Suprapubic skin (tissue), 4 donors: ENCODE data around the gene ART1.

Source experiments
- CTCF ChIP-seq, 2 donors: fragments of 200-600 bp in 1 of 2; fragments of 450-650 bp in 1 of 2; sonication (generic) in 1 of 2; IDR thresholded peaks; one replicate each; pipeline ENCODE4 v1.5.1; 2016 to 2019; ENCODE audit warnings: antibody characterized with exemption in 2 of 2, mild to moderate bottlenecking in 1 of 2, moderate library complexity in 1 of 2
- POLR2A ChIP-seq, 2 donors: fragments of 450-650 bp; IDR thresholded peaks; one replicate each; pipeline ENCODE4 v1.6.1; 2017; ENCODE audit warnings: antibody characterized with exemption in 2 of 2, mild to moderate bottlenecking in 2 of 2, moderate library complexity in 2 of 2
- POLR2AphosphoS5 ChIP-seq, 3 donors: sonication (generic); formaldehyde crosslinking; IDR thresholded peaks; one replicate each; pipeline ENCODE4 v1.6.1; 2017; ENCODE audit warnings: antibody characterized with exemption in 3 of 3

- TF ChIP-seq CTCF (IDR thresholded peaks at IDR 0.05): no peak
- TF ChIP-seq POLR2A (IDR thresholded peaks at IDR 0.05): no peak
- no peak for TF ChIP-seq POLR2AphosphoS5 (IDR thresholded peaks at IDR 0.05)
These were observed 40.8 kb upstream of the ART1 start for GRCh38 chr11:3604167-3604566.
